ENCODE results near the gene SLC9A9. TPM values are rescaled to one million over a fixed set of nuclear protein-coding genes. Genes with fewer than 3 reads are reported as not detected.
"Not testable (repeated sequence)": the region's sequence is repeated elsewhere in the genome, so short reads cannot be mapped to it uniquely, and the experiment has no call there.

SLC9A9 gene
- total RNA-seq, 1 donor from 2014 or later, result 20.4 TPM

- Histone ChIP-seq H3K36me3 (ENCODE audit: control insufficient read depth in 3 of 3, insufficient read depth in 3 of 3, low read length in 3 of 3) (no peaks in the 10 kb centered on the region), H3K4me1 (ENCODE audit: control insufficient read depth in 3 of 3, insufficient read depth in 3 of 3, low read length in 3 of 3) (no peaks in the 10 kb centered on the region), H3K9ac (ENCODE audit: low read depth in 1 of 3, low read length in 3 of 3) (no peak overlapping the region), H3K4me3 (ENCODE audit: low read length in 3 of 3) (no peak overlapping the region), H3K27ac (ENCODE audit: low read depth, low read length) (no peak overlapping the region), H3K27me3 (ENCODE audit: control insufficient read depth in 3 of 3, insufficient read depth in 3 of 3, low read length in 3 of 3) (no peaks in the 10 kb centered on the region), H3K9me3 (ENCODE audit: control insufficient read depth in 3 of 3, low read length in 3 of 3) (no peaks in the 10 kb centered on the region)
Observed at GRCh38 chr3:143287403-143287802, 560.9 kb downstream of the SLC9A9 start.

DNA sequence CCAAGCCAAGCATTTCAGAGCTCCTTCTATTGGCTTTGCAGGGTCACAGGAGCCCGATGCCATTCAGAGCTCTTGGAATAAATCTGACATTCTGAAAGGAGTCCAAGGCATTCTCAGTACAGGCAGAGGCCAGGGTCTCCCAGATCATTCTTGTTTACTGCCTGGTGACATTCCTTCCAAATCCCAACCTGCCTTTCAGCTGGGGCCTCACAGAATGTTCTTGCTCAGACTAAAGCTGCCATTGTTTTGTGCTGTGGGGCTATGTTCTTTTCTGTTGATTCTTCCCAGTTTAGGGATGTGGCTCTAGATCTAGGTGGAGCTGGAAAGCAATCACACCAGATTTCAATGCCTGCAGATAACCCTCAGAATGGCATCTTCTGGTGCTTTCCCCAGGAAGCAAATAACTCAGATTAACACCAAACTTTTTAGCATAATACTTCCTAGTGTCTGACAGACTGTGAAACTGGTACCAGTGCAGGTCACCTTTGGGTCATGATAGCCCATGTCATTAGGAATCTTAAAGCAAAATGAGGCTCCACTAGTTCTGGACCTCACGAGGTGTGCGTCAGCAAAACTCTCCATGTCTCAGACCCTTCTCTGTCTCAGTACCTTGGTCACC is 561.8 kb downstream of the SLC9A9 start:
- H3K27ac ChIP-seq (ENCODE audit: low read depth, low read length), result no peak overlapping the region
- H3K36me3 ChIP-seq (ENCODE audit: control insufficient read depth in 3 of 3, insufficient read depth in 3 of 3, low read length in 3 of 3), result no peaks in the 10 kb centered on the region
- H3K9me3 ChIP-seq (ENCODE audit: control insufficient read depth in 3 of 3, low read length in 3 of 3), result no peaks in the 10 kb centered on the region
- H3K4me3 ChIP-seq (ENCODE audit: low read length in 3 of 3), result no peak overlapping the region
- H3K4me1 ChIP-seq (ENCODE audit: control insufficient read depth in 3 of 3, insufficient read depth in 3 of 3, low read length in 3 of 3), result no peaks in the 10 kb centered on the region
- H3K9ac ChIP-seq (ENCODE audit: low read depth in 1 of 3, low read length in 3 of 3), result no peak overlapping the region
- H3K27me3 ChIP-seq (ENCODE audit: control insufficient read depth in 3 of 3, insufficient read depth in 3 of 3, low read length in 3 of 3), result no peaks in the 10 kb centered on the region

DNA sequence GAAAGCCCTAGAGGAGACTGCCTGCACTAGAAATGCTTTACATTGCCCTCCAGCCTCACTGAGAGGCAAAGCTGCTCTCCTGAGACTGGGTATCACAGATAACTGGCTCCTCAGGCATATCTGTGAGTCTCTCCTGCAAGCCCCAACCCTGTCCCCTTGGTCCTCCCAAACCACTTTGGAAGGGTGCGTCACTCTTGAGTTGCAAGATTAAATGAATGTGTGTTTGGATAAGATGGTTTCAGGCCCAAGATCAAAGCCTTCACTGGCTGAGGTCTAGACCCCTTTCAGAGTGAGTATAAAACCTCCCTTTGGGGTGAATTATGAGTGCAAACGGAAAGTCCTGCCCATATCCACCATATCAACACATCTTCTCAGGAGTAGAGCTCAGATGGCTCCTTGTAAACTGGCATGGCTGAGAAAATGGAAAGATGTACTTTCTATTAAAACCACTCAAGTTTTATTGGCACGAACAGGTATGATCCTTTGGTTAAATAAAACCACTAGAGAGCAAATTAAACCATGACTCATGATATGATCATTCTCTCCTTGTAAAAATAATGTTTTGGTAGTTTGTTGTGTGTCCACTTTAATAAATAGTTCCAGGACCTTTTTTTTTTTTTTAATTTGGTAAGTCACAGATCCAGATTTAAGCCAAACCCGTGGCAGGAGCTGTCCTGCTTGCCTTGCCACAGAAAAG is 564.7 kb downstream of the SLC9A9 start:
- Histone ChIP-seq H3K36me3 (ENCODE audit: control insufficient read depth in 3 of 3, insufficient read depth in 3 of 3, low read length in 3 of 3) (no peaks in the 10 kb centered on the region), H3K9me3 (ENCODE audit: control insufficient read depth in 3 of 3, low read length in 3 of 3) (no peaks in the 10 kb centered on the region), H3K9ac (ENCODE audit: low read depth in 1 of 3, low read length in 3 of 3) (no peak overlapping the region), H3K27me3 (ENCODE audit: control insufficient read depth in 3 of 3, insufficient read depth in 3 of 3, low read length in 3 of 3) (no peaks in the 10 kb centered on the region), H3K4me1 (ENCODE audit: control insufficient read depth in 3 of 3, insufficient read depth in 3 of 3, low read length in 3 of 3) (no peaks in the 10 kb centered on the region), H3K4me3 (ENCODE audit: low read length in 3 of 3) (no peak overlapping the region), H3K27ac (ENCODE audit: low read depth, low read length) (no peak overlapping the region)

DNA sequence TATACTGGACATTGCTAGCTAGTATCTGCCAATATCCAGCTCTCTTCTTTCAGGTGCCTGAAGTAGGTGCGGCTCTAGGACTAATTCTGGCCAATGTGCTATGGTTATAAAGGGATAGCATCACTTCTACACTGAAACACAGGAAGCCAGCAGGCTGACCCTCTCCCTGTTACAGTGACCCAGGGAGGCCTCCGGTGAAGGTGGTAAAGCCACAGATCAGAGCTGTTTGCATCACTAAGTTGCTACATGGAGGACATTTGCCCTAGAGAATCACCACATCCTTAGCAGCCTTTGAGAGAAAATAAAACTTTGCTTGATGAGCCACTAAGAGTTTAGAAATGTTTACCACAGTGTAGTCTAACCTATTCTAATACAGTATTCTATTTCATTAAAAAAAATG is 567.3 kb downstream of the SLC9A9 start:
- Histone ChIP-seq H3K36me3 (ENCODE audit: control insufficient read depth in 3 of 3, insufficient read depth in 3 of 3, low read length in 3 of 3) (no peaks in the 10 kb centered on the region), H3K9ac (ENCODE audit: low read depth in 1 of 3, low read length in 3 of 3) (no peak overlapping the region), H3K4me3 (ENCODE audit: low read length in 3 of 3) (no peak overlapping the region)

DNA sequence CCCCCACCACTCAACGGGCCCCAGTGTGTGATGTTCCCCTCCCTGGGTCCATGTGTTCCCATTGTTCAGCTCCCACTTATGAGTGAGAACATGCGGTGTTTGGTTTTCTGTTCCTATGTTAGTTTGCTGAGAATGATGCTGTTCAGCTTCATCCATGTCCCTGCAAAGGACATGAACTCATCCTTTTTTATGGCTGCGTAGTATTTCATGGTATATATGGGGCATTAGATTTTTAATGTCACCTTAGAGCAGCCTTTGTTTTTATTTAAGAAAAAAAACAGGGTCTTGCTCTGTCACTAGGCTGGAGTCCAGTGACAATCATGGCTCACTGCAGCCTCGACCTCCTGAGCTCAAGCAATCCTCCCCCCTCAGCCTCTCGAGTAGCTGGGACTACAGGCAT is 568.7 kb downstream of the SLC9A9 start:
- not testable (repeated sequence) for H3K9ac ChIP-seq (ENCODE audit: low read depth in 1 of 3, low read length in 3 of 3); H3K4me3 ChIP-seq (ENCODE audit: low read length in 3 of 3); H3K27me3 ChIP-seq (ENCODE audit: control insufficient read depth in 3 of 3, insufficient read depth in 3 of 3, low read length in 3 of 3); H3K36me3 ChIP-seq (ENCODE audit: control insufficient read depth in 3 of 3, insufficient read depth in 3 of 3, low read length in 3 of 3); H3K4me1 ChIP-seq (ENCODE audit: control insufficient read depth in 3 of 3, insufficient read depth in 3 of 3, low read length in 3 of 3); H3K27ac ChIP-seq (ENCODE audit: low read depth, low read length); H3K9me3 ChIP-seq (ENCODE audit: control insufficient read depth in 3 of 3, low read length in 3 of 3)

More for the DNA sequence above, 567.3 kb downstream of the SLC9A9 start:
- no peaks in the 10 kb centered on the region for H3K4me1 ChIP-seq (ENCODE audit: control insufficient read depth in 3 of 3, insufficient read depth in 3 of 3, low read length in 3 of 3)
- H3K9me3 ChIP-seq (ENCODE audit: control insufficient read depth in 3 of 3, low read length in 3 of 3), result no peaks in the 10 kb centered on the region
- no peak overlapping the region for H3K27ac ChIP-seq (ENCODE audit: low read depth, low read length)
- H3K27me3 ChIP-seq (ENCODE audit: control insufficient read depth in 3 of 3, insufficient read depth in 3 of 3, low read length in 3 of 3), result no peaks in the 10 kb centered on the region

GRCh38 chr3:143278721-143279120 is 569.5 kb downstream of the SLC9A9 start:
- Histone ChIP-seq H3K36me3 (ENCODE audit: control insufficient read depth in 3 of 3, insufficient read depth in 3 of 3, low read length in 3 of 3) (no peaks in the 10 kb centered on the region), H3K9ac (ENCODE audit: low read depth in 1 of 3, low read length in 3 of 3) (no peak overlapping the region), H3K4me3 (ENCODE audit: low read length in 3 of 3) (no peak overlapping the region), H3K27me3 (ENCODE audit: control insufficient read depth in 3 of 3, insufficient read depth in 3 of 3, low read length in 3 of 3) (no peaks in the 10 kb centered on the region), H3K9me3 (ENCODE audit: control insufficient read depth in 3 of 3, low read length in 3 of 3) (no peaks in the 10 kb centered on the region), H3K27ac (ENCODE audit: low read depth, low read length) (no peak overlapping the region), H3K4me1 (ENCODE audit: control insufficient read depth in 3 of 3, insufficient read depth in 3 of 3, low read length in 3 of 3) (no peaks in the 10 kb centered on the region)

GRCh38 chr3:143277531-143277930 is 570.7 kb downstream of the SLC9A9 start:
- H3K9me3 ChIP-seq (ENCODE audit: control insufficient read depth in 3 of 3, low read length in 3 of 3), result no peaks in the 10 kb centered on the region
- H3K27me3 ChIP-seq (ENCODE audit: control insufficient read depth in 3 of 3, insufficient read depth in 3 of 3, low read length in 3 of 3), result no peaks in the 10 kb centered on the region
- H3K9ac ChIP-seq (ENCODE audit: low read depth in 1 of 3, low read length in 3 of 3), result no peak overlapping the region
- H3K27ac ChIP-seq (ENCODE audit: low read depth, low read length), result no peak overlapping the region
- H3K4me1 ChIP-seq (ENCODE audit: control insufficient read depth in 3 of 3, insufficient read depth in 3 of 3, low read length in 3 of 3), result no peaks in the 10 kb centered on the region
- H3K36me3 ChIP-seq (ENCODE audit: control insufficient read depth in 3 of 3, insufficient read depth in 3 of 3, low read length in 3 of 3), result no peaks in the 10 kb centered on the region
- H3K4me3 ChIP-seq (ENCODE audit: low read length in 3 of 3), result no peak overlapping the region

DNA sequence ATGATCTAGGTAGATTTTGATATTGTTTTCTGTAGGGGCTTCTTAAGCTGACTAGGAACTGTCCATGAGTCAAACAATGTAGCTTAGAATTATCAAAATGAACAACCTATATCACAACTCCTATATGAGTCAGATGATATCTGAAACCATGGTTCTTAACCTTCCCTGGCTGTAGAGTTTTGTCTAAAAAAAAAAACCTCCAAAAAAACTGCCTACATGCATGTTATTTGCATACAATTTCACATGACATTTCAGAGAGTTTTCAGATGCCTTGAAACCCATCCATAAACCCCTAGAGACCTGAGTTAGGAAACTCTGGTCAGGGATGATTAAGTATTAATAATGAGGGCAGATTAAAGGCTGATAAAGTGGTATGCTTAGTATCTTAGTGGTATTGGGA is 571.7 kb downstream of the SLC9A9 start:
- no peaks in the 10 kb centered on the region for H3K4me1 ChIP-seq (ENCODE audit: control insufficient read depth in 3 of 3, insufficient read depth in 3 of 3, low read length in 3 of 3)

GRCh38 chr3:143273975-143274690 is 574.1 kb downstream of the SLC9A9 start:
- H3K9ac ChIP-seq (ENCODE audit: low read depth in 1 of 3, low read length in 3 of 3), result no peak overlapping the region
- no peaks in the 10 kb centered on the region for H3K36me3 ChIP-seq (ENCODE audit: control insufficient read depth in 3 of 3, insufficient read depth in 3 of 3, low read length in 3 of 3)
- H3K27me3 ChIP-seq (ENCODE audit: control insufficient read depth in 3 of 3, insufficient read depth in 3 of 3, low read length in 3 of 3), result no peaks in the 10 kb centered on the region
- H3K4me3 ChIP-seq (ENCODE audit: low read length in 3 of 3), result no peak overlapping the region
- no peak overlapping the region for H3K27ac ChIP-seq (ENCODE audit: low read depth, low read length)
- H3K9me3 ChIP-seq (ENCODE audit: control insufficient read depth in 3 of 3, low read length in 3 of 3), result no peaks in the 10 kb centered on the region
- no peaks in the 10 kb centered on the region for H3K4me1 ChIP-seq (ENCODE audit: control insufficient read depth in 3 of 3, insufficient read depth in 3 of 3, low read length in 3 of 3)

More for the DNA sequence above, 571.7 kb downstream of the SLC9A9 start:
- Histone ChIP-seq H3K27ac (ENCODE audit: low read depth, low read length) (no peak overlapping the region), H3K9me3 (ENCODE audit: control insufficient read depth in 3 of 3, low read length in 3 of 3) (no peaks in the 10 kb centered on the region), H3K4me3 (ENCODE audit: low read length in 3 of 3) (no peak overlapping the region), H3K9ac (ENCODE audit: low read depth in 1 of 3, low read length in 3 of 3) (no peak overlapping the region), H3K27me3 (ENCODE audit: control insufficient read depth in 3 of 3, insufficient read depth in 3 of 3, low read length in 3 of 3) (no peaks in the 10 kb centered on the region), H3K36me3 (ENCODE audit: control insufficient read depth in 3 of 3, insufficient read depth in 3 of 3, low read length in 3 of 3) (no peaks in the 10 kb centered on the region)

GRCh38 chr3:143271136-143271535 is 577.1 kb downstream of the SLC9A9 start:
- Histone ChIP-seq H3K9ac (ENCODE audit: low read depth in 1 of 3, low read length in 3 of 3) (no peak overlapping the region), H3K4me1 (ENCODE audit: control insufficient read depth in 3 of 3, insufficient read depth in 3 of 3, low read length in 3 of 3) (no peaks in the 10 kb centered on the region), H3K9me3 (ENCODE audit: control insufficient read depth in 3 of 3, low read length in 3 of 3) (no peaks in the 10 kb centered on the region), H3K36me3 (ENCODE audit: control insufficient read depth in 3 of 3, insufficient read depth in 3 of 3, low read length in 3 of 3) (no peaks in the 10 kb centered on the region), H3K27me3 (ENCODE audit: control insufficient read depth in 3 of 3, insufficient read depth in 3 of 3, low read length in 3 of 3) (no peaks in the 10 kb centered on the region), H3K4me3 (ENCODE audit: low read length in 3 of 3) (no peak overlapping the region), H3K27ac (ENCODE audit: low read depth, low read length) (no peak overlapping the region)
